Duodenal mucosa (tissue), 2 donors: Measurements from ENCODE around the gene TMEM88.
"Not testable (repeated sequence)": the region's sequence is repeated elsewhere in the genome, so short reads cannot be mapped to it uniquely, and the experiment has no call there.

Experiments
- H3K27ac ChIP-seq: one replicate; pipeline ENCODE4 v1.7.0; 2013; ENCODE audit warnings: low read depth, low read length
- H3K27me3 ChIP-seq, 2 donors: one replicate each; pipeline ENCODE4 v1.7.0; 2013; ENCODE audit warnings: low read length in 2 of 2, control low read depth in 1 of 2; ENCODE audit not compliant: insufficient read depth in 2 of 2, control insufficient read depth in 1 of 2
- H3K36me3 ChIP-seq, 2 donors: one replicate each; pipeline ENCODE4 v1.7.0; 2013; ENCODE audit warnings: low read length in 2 of 2, control low read depth in 1 of 2; ENCODE audit not compliant: insufficient read depth in 2 of 2, control insufficient read depth in 1 of 2
- H3K4me1 ChIP-seq, 2 donors: one replicate each; pipeline ENCODE4 v1.7.0; 2013; ENCODE audit warnings: low read length in 2 of 2, control low read depth in 1 of 2; ENCODE audit not compliant: insufficient read depth in 2 of 2, control insufficient read depth in 1 of 2
- H3K4me3 ChIP-seq, 2 donors: one replicate each; pipeline ENCODE4 v1.7.0; 2013; ENCODE audit warnings: low read length in 2 of 2, low read depth in 1 of 2
- H3K9ac ChIP-seq, 2 donors: one replicate each; pipeline ENCODE4 v1.7.0; 2013; ENCODE audit warnings: low read length in 2 of 2, low read depth in 1 of 2
- H3K9me3 ChIP-seq, 2 donors: one replicate each; pipeline ENCODE4 v1.7.0; 2013; ENCODE audit warnings: low read length in 2 of 2, control low read depth in 1 of 2; ENCODE audit not compliant: control insufficient read depth in 1 of 2

TMEM88 gene

GRCh38 chr17:7854851-7855659, at the start of gene TMEM88:
Gene TMEM88 (plus strand): TSS chr17:7855066. CDS start chr17:7855075, 9 bp downstream.
- Histone ChIP-seq H3K9ac (peak within 1 kb of the TSS in 1 of 2 donors; percentile 65), H3K36me3 (peaks cover 28 to 36% of the 10 kb centered on the region in 2 donors), H3K27me3 (no peaks in the 10 kb centered on the region), H3K27ac (peak within 1 kb of the TSS; percentile 26), H3K9me3 (no peaks in the 10 kb centered on the region), H3K4me3 (peak within 1 kb of the TSS; percentile 36 to 87), H3K4me1 (peaks cover 43 to 48% of the 10 kb centered on the region in 2 donors)

GRCh38 chr17:7806587-7806986, 48.3 kb upstream of the TMEM88 start:
- no peak overlapping the region for H3K4me3 ChIP-seq
- no peak overlapping the region for H3K27ac ChIP-seq
- H3K36me3 ChIP-seq: no peaks in the 10 kb centered on the region

GRCh38 chr17:7807206-7807605, 47.7 kb upstream of the TMEM88 start:
- no peaks in the 10 kb centered on the region for H3K27me3 ChIP-seq
- no peak overlapping the region for H3K9ac ChIP-seq
- H3K27ac ChIP-seq: no peak overlapping the region

More at GRCh38 chr17:7806587-7806986, 48.3 kb upstream of the TMEM88 start:
- Histone ChIP-seq H3K4me1 (no peaks in the 10 kb centered on the region), H3K27me3 (no peaks in the 10 kb centered on the region), H3K9ac (no peak overlapping the region), H3K9me3 (no peaks in the 10 kb centered on the region)

GRCh38 chr17:7809086-7809790, 45.6 kb upstream of the TMEM88 start:
- Histone ChIP-seq H3K27ac (no peak overlapping the region), H3K36me3 (no peaks in the 10 kb centered on the region), H3K9ac (no peak overlapping the region), H3K4me3 (no peak overlapping the region), H3K9me3 (no peaks in the 10 kb centered on the region), H3K4me1 (no peaks in the 10 kb centered on the region), H3K27me3 (no peaks in the 10 kb centered on the region)

More at GRCh38 chr17:7807206-7807605, 47.7 kb upstream of the TMEM88 start:
- Histone ChIP-seq H3K4me1 (no peaks in the 10 kb centered on the region), H3K4me3 (no peak overlapping the region), H3K36me3 (no peaks in the 10 kb centered on the region), H3K9me3 (no peaks in the 10 kb centered on the region)

GRCh38 chr17:7809791-7810343, 45.0 kb upstream of the TMEM88 start:
- H3K36me3 ChIP-seq, H3K4me1 ChIP-seq, H3K9ac ChIP-seq, H3K27me3 ChIP-seq, H3K27ac ChIP-seq, H3K9me3 ChIP-seq, H3K4me3 ChIP-seq: not testable (repeated sequence)

- Histone ChIP-seq H3K9me3 (no peaks in the 10 kb centered on the region), H3K27ac (no peak overlapping the region), H3K4me3 (no peak overlapping the region), H3K4me1 (no peaks in the 10 kb centered on the region), H3K27me3 (no peaks in the 10 kb centered on the region), H3K36me3 (no peaks in the 10 kb centered on the region), H3K9ac (no peak overlapping the region)
Measured at GRCh38 chr17:7811251-7811650, 43.6 kb upstream of the TMEM88 start.

- H3K4me1 ChIP-seq: no peaks in the 10 kb centered on the region
- no peaks in the 10 kb centered on the region for H3K36me3 ChIP-seq
- no peaks in the 10 kb centered on the region for H3K27me3 ChIP-seq
- no peak overlapping the region for H3K4me3 ChIP-seq
- H3K9me3 ChIP-seq: no peaks in the 10 kb centered on the region
- H3K27ac ChIP-seq: no peak overlapping the region
- H3K9ac ChIP-seq: no peak overlapping the region
Measured at GRCh38 chr17:7814969-7815368, 39.9 kb upstream of the TMEM88 start.

GRCh38 chr17:7816926-7817642, 37.8 kb upstream of the TMEM88 start:
- no peaks in the 10 kb centered on the region for H3K36me3 ChIP-seq
- no peaks in the 10 kb centered on the region for H3K4me1 ChIP-seq
- no peaks in the 10 kb centered on the region for H3K27me3 ChIP-seq
- H3K9me3 ChIP-seq: no peaks in the 10 kb centered on the region
- no peak overlapping the region for H3K9ac ChIP-seq
- H3K4me3 ChIP-seq: no peak overlapping the region
- H3K27ac ChIP-seq: no peak overlapping the region

- Histone ChIP-seq H3K27ac (no peak overlapping the region), H3K27me3 (no peaks in the 10 kb centered on the region), H3K9me3 (no peaks in the 10 kb centered on the region), H3K36me3 (no peaks in the 10 kb centered on the region), H3K9ac (no peak overlapping the region), H3K4me3 (no peak overlapping the region), H3K4me1 (no peaks in the 10 kb centered on the region)
Measured at GRCh38 chr17:7817643-7817964, 37.3 kb upstream of the TMEM88 start.

- H3K9ac ChIP-seq: no peak overlapping the region
- H3K9me3 ChIP-seq: no peaks in the 10 kb centered on the region
- no peak overlapping the region for H3K27ac ChIP-seq
- no peak overlapping the region for H3K4me3 ChIP-seq
- no peaks in the 10 kb centered on the region for H3K4me1 ChIP-seq
- no peaks in the 10 kb centered on the region for H3K36me3 ChIP-seq
- H3K27me3 ChIP-seq: no peaks in the 10 kb centered on the region
Measured at GRCh38 chr17:7818026-7818425, 36.8 kb upstream of the TMEM88 start.
